NCI-H146 treated with DMSO at 0.1 percent for 48 hours (cell line): Measurements from ENCODE around the gene ACYP2.
"Not testable (repeated sequence)": the region's sequence is repeated elsewhere in the genome, so short reads cannot be mapped to it uniquely, and the experiment has no call there.

ENCODE experiments used
- DNase-seq: peaks from one replicate; lab custom pipeline; 2025; ENCODE audit not compliant: unreplicated experiment; lab: John Stamatoyannopoulos, UW

ACYP2 gene

GRCh38 chr2:54262015-54262765, 146.8 kb downstream of the ACYP2 start:
- DNase-seq, result no peak

GRCh38 chr2:54265081-54265480, 149.7 kb downstream of the ACYP2 start:
- DNase-seq, result not testable (repeated sequence)

- DNase-seq, result no peak
Observed at GRCh38 chr2:54267577-54267976, 152.2 kb downstream of the ACYP2 start.

GRCh38 chr2:54271189-54271588, 155.8 kb downstream of the ACYP2 start:
- no peak for DNase-seq

- DNase-seq, result no peak
Observed at GRCh38 chr2:54271843-54272627, 156.6 kb downstream of the ACYP2 start.

- DNase-seq, result no peak
Observed at GRCh38 chr2:54274781-54275242, 159.4 kb downstream of the ACYP2 start.

- DNase-seq, result no peak
Observed at GRCh38 chr2:54275541-54275940, 160.1 kb downstream of the ACYP2 start.

- DNase-seq, result no peak
Observed at GRCh38 chr2:54279385-54279784, 164.0 kb downstream of the ACYP2 start.

- no peak for DNase-seq
Observed at GRCh38 chr2:54284826-54285225, 169.4 kb downstream of the ACYP2 start.

- DNase-seq, result no peak
Observed at GRCh38 chr2:54285451-54285850, 170.0 kb downstream of the ACYP2 start.

GRCh38 chr2:54287532-54287931, 172.1 kb downstream of the ACYP2 start:
- DNase-seq, result no peak

- no peak for DNase-seq
Observed at GRCh38 chr2:54289917-54290316, 174.5 kb downstream of the ACYP2 start.

- no peak for DNase-seq
Observed at GRCh38 chr2:54290356-54291025, 175.1 kb downstream of the ACYP2 start.

- not testable (repeated sequence) for DNase-seq
Observed at GRCh38 chr2:54294665-54295064, 179.2 kb downstream of the ACYP2 start.

- DNase-seq, result no peak
Observed at GRCh38 chr2:54295911-54296310, 180.5 kb downstream of the ACYP2 start.

- no peak for DNase-seq
Observed at GRCh38 chr2:54298514-54298913, 183.1 kb downstream of the ACYP2 start.

- no peak for DNase-seq
Observed at GRCh38 chr2:54303631-54304030, 188.2 kb downstream of the ACYP2 start.

- DNase-seq, result no peak
Observed at GRCh38 chr2:54306556-54306955, 191.1 kb downstream of the ACYP2 start.

GRCh38 chr2:54308186-54308585, 192.8 kb downstream of the ACYP2 start:
- DNase-seq, result no peak

GRCh38 chr2:54308782-54309181, 193.4 kb downstream of the ACYP2 start:
- DNase-seq, result no peak

- DNase-seq, result no peak
Observed at GRCh38 chr2:54310311-54310710, 194.9 kb downstream of the ACYP2 start.

- peak; percentile 24 for DNase-seq
Observed at GRCh38 chr2:54310961-54311360, 195.5 kb downstream of the ACYP2 start.
